ENCODE measurements around the gene GDF15. TPM values are rescaled to one million over a fixed set of nuclear protein-coding genes. Genes with fewer than 3 reads are reported as not detected.

GDF15 gene
- total and polyA plus RNA-seq, 2 donors (not counting 3 experiments of a cell fraction or from before 2014, with no cell fraction given): 165 to 206 TPM

DNA sequence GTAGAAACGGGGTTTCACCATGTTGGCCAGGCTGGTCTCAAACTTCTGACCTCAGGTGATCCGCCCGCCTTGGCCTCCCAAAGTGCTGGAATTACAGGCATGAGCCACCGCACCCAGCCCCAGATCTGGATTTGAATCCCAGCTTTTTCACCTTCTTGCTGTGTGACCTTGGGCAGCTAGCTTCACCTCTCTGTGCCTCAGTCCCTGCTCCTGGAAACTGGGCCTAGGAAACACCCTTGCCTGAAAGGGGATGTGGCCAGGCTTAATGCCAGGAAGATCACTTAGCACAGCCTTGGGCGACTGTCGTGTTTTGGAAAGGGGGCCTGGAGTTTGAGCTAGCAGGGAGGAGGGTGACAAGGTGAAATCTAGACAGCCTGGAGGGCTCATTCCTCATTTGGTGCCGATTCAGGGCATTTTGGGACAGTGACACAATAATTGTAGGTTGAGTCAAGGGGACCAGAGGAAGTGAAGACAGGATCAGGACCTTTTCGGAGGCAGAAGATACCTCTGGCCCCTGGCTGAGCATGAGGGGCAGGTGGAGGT, 43.8 kb upstream of the GDF15 start:
- BruUV-seq (replicated peaks): no TSS peak
- H3K4me1 ChIP-seq (ENCODE audit: control insufficient read depth, extremely low read depth, insufficient read depth, low read length): peaks cover 11% of the 10 kb centered on the region
- DNase-seq (ENCODE audit: low read depth, low spot score) (no peak), FAIRE-seq (no peak)
- CTCF ChIA-PET: interaction anchor here (0.8 to 3.6 kb wide), 6 partner anchors 13 to 90 kb away, joined by 3 to 22 read pairs (median 8); partner anchors contain the start of gene GDF15
- H3K4me2 ChIP-seq (ENCODE audit: insufficient read depth, low read length): no peak overlapping the region
- intact Hi-C loops (cut with micrococcal nuclease) (loop anchor here (5.0 kb wide), 1 partner anchor 65 kb away; no protein-coding TSS in a partner anchor), dilution Hi-C loops (cut with MboI; ENCODE audit: extremely low pct_ligation_motif_present, low sequenced_read_pairs) (no loop called here)
- H3K9ac ChIP-seq (replicated peaks; ENCODE audit: extremely low read depth, insufficient read depth, low read length): no peak overlapping the region
- no peaks in the 10 kb centered on the region for H3K36me3 ChIP-seq (ENCODE audit: control insufficient read depth in 2 of 2, extremely low read depth in 1 of 2, insufficient read depth in 2 of 2, low read length in 2 of 2)
- no peaks in the 10 kb centered on the region for H3K9me3 ChIP-seq (replicated peaks; ENCODE audit: control insufficient read depth, insufficient read depth, low read length)
- no peak overlapping the region for H3K4me3 ChIP-seq (replicated peaks in 1 of 3; ENCODE audit: insufficient read depth in 1 of 3, low read depth in 1 of 3, low read length in 3 of 3)
- TF ChIP-seq CTCF (IDR thresholded peaks at IDR 0.05; ENCODE audit: extremely low read depth in 1 of 2, insufficient read depth in 1 of 2, low read depth in 1 of 2, low read length in 2 of 2) (no peak), POLR2A (IDR thresholded peaks at IDR 0.05; ENCODE audit: low read depth, low read length) (no peak), EZH2 (IDR thresholded peaks at IDR 0.05; ENCODE audit: borderline replicate concordance, low read depth, low read length, severe bottlenecking) (no peak), GATA2 (IDR thresholded peaks at IDR 0.05; ENCODE audit: insufficient read depth, insufficient read length, low read depth, low read length) (no peak), POLR2AphosphoS5 (IDR thresholded peaks at IDR 0.05; ENCODE audit: insufficient read depth, low read depth, low read length) (no peak), FOS (IDR thresholded peaks at IDR 0.05; ENCODE audit: borderline replicate concordance, insufficient read depth, low read length) (no peak), MYC (IDR thresholded peaks at IDR 0.05; ENCODE audit: low read depth, low read length) (no peak), JUN (IDR thresholded peaks at IDR 0.05; ENCODE audit: borderline replicate concordance, insufficient read depth, insufficient read length, low read depth) (no peak)
- TF ChIP-seq, protein P1, sequence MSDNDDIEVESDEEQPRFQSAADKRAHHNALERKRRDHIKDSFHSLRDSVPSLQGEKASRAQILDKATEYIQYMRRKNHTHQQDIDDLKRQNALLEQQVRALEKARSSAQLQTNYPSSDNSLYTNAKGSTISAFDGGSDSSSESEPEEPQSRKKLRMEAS (IDR thresholded peaks at IDR 0.05; ENCODE audit: insufficient read depth, insufficient read length): no peak
- H3K9me1 ChIP-seq (replicated peaks; ENCODE audit: control insufficient read depth, extremely low read depth, insufficient read depth, low read length): no peaks in the 10 kb centered on the region
- no peaks in the 10 kb centered on the region for H3K79me2 ChIP-seq (ENCODE audit: control insufficient read depth, insufficient read depth, low read length)
- no peaks in the 10 kb centered on the region for H4K20me1 ChIP-seq (replicated peaks; ENCODE audit: control insufficient read depth, extremely low read depth, insufficient read depth, low read length)
- H2AFZ ChIP-seq (ENCODE audit: low read depth, low read length): no peak overlapping the region
- no peak overlapping the region for H3K27ac ChIP-seq (ENCODE audit: insufficient read depth, low read depth, low read length)
- POLR2A ChIA-PET: no interaction called here
- H3K27me3 ChIP-seq (ENCODE audit: control insufficient read depth in 2 of 2, insufficient read depth in 2 of 2, low read length in 2 of 2): peaks cover 0 to 1% of the 10 kb centered on the region in 2 experiments

All from endothelial cell of umbilical vein (primary cell).